ENCODE measurements around the gene KDM4C.

The KDM4C gene

DNA sequence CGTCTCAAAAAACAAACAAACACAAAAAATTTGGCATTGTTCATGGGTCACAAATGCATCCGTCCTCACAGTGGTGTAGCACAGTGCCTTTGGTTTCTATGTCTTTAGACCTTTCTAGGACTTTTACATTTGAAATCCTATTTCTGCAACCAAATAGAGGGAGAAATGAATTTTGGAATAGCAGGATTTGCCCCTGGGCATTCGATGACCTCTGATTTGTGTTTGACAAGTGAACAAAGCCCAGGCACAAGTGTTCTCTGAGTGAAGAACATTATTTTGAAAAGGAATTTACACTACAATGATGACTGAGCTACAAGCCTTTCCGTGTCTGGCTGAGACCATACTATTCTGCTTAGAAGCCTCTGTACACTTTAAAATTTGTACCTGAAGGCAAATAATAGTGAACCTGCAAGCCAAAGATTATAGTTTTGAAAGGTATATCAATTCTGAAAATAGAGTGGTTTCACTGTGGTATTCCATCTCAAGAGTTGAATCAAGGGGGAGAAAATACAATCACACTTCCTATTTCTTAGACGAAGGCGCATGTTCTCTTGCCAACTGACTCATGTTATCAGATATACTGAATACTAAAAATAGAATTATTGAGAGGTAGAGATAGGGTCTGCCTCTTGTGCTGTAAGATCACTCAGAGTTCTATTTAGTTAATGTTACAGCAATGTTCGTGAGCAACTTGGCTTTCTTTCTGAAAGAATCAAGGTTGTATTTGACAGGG lies 297.6 kb downstream of the KDM4C start:
- H3K4me1 ChIP-seq (ENCODE audit: control insufficient read depth, low read depth, low read length): no peaks in the 10 kb centered on the region
- H4K5ac ChIP-seq (ENCODE audit: low read length): no peak overlapping the region
- DNase-seq: no peak
- H3K36me3 ChIP-seq (ENCODE audit: control insufficient read depth, insufficient read depth, low read length): no peaks in the 10 kb centered on the region
- H3K18ac ChIP-seq (ENCODE audit: low read length): no peak overlapping the region
- no peaks in the 10 kb centered on the region for H3K27me3 ChIP-seq (ENCODE audit: insufficient read depth, low read length, poor library complexity)
- WGBS (ENCODE audit: extremely low coverage, insufficient coverage, low lambda C conversion rate): no CpG with 5 or more reads among the region's 7 CpGs
- no peak overlapping the region for H4K8ac ChIP-seq (ENCODE audit: low read depth, low read length)
- no peak overlapping the region for H3K4ac ChIP-seq (ENCODE audit: low read depth, low read length)
- H2BK120ac ChIP-seq (ENCODE audit: low read depth, low read length): no peak overlapping the region
- H3K27ac ChIP-seq (ENCODE audit: low read depth, low read length): no peak overlapping the region
- H3K4me2 ChIP-seq (ENCODE audit: low read length): no peak overlapping the region
- H3K79me1 ChIP-seq (ENCODE audit: low read length): no peaks in the 10 kb centered on the region
- H2AK5ac ChIP-seq (ENCODE audit: low read length): no peak overlapping the region
- H3K79me2 ChIP-seq (ENCODE audit: control insufficient read depth, insufficient read depth, low read length): no peaks in the 10 kb centered on the region
- no peak overlapping the region for H3K4me3 ChIP-seq (ENCODE audit: low read length)
- H3K56ac ChIP-seq (ENCODE audit: low read length): no peak overlapping the region
- H2BK15ac ChIP-seq (replicated peaks; ENCODE audit: low read depth): no peak overlapping the region
- H3K9ac ChIP-seq (ENCODE audit: low read length): no peak overlapping the region
- no peak overlapping the region for H2BK5ac ChIP-seq (ENCODE audit: low read length)
- no peak overlapping the region for H3K23ac ChIP-seq (ENCODE audit: low read length)

DNA sequence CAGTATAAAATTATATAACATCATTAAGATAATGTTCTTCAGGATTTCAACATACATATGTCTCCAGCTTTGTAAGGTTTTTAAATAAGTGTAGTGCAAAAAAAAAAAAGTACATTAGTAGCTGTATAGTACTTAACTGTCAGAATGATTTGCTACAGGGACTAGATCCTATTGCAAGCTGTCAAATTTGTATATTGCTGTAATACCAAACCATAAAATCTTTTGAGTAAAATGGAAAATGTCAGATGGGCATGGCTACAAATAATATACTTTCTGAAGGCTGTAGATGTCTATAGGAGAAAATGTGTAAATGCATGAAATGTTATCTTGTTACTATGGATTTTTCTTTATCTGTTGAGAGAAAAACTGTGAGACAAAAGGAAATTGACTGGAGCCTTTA lies 298.5 kb downstream of the KDM4C start:
- H2BK120ac ChIP-seq (ENCODE audit: low read depth, low read length): no peak overlapping the region
- no peak overlapping the region for H3K56ac ChIP-seq (ENCODE audit: low read length)
- no peak overlapping the region for H3K27ac ChIP-seq (ENCODE audit: low read depth, low read length)
- H2BK5ac ChIP-seq (ENCODE audit: low read length): no peak overlapping the region
- no peak overlapping the region for H2BK15ac ChIP-seq (replicated peaks; ENCODE audit: low read depth)
- no peak overlapping the region for H3K18ac ChIP-seq (ENCODE audit: low read length)
- H2AK5ac ChIP-seq (ENCODE audit: low read length): no peak overlapping the region
- no peak overlapping the region for H4K5ac ChIP-seq (ENCODE audit: low read length)
- no peaks in the 10 kb centered on the region for H3K27me3 ChIP-seq (ENCODE audit: insufficient read depth, low read length, poor library complexity)
- no peak overlapping the region for H3K4me2 ChIP-seq (ENCODE audit: low read length)
- no peak overlapping the region for H3K4me3 ChIP-seq (ENCODE audit: low read length)
- H3K79me1 ChIP-seq (ENCODE audit: low read length): no peaks in the 10 kb centered on the region
- H4K8ac ChIP-seq (ENCODE audit: low read depth, low read length): no peak overlapping the region
- no peak for DNase-seq
- no peaks in the 10 kb centered on the region for H3K4me1 ChIP-seq (ENCODE audit: control insufficient read depth, low read depth, low read length)
- H3K23ac ChIP-seq (ENCODE audit: low read length): no peak overlapping the region
- no peaks in the 10 kb centered on the region for H3K79me2 ChIP-seq (ENCODE audit: control insufficient read depth, insufficient read depth, low read length)
- H3K36me3 ChIP-seq (ENCODE audit: control insufficient read depth, insufficient read depth, low read length): no peaks in the 10 kb centered on the region
- no peak overlapping the region for H3K9ac ChIP-seq (ENCODE audit: low read length)
- H3K4ac ChIP-seq (ENCODE audit: low read depth, low read length): no peak overlapping the region

DNA sequence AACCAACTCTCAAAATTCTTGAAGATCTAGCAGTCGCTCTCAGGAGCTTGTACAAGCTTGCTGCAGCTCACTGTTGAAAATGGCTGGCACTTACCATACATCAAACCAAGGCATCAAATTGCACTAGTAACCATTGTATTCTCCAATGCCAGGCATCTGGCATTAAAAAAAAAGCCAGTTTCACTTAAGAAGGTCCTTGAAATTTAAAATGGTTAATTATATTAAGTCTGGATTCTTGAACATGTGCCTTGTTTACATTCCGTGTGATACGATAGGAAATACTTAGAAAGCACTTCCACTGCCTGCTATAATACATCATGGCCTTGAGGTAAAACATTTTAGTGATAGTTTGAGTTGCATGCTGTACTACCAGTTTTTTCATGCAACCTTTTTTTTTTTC lies 300.7 kb downstream of the KDM4C start:
- H3K27me3 ChIP-seq (ENCODE audit: insufficient read depth, low read length, poor library complexity): no peaks in the 10 kb centered on the region
- H3K79me2 ChIP-seq (ENCODE audit: control insufficient read depth, insufficient read depth, low read length): no peaks in the 10 kb centered on the region
- H3K36me3 ChIP-seq (ENCODE audit: control insufficient read depth, insufficient read depth, low read length): no peaks in the 10 kb centered on the region
- H3K56ac ChIP-seq (ENCODE audit: low read length): no peak overlapping the region
- H3K4me1 ChIP-seq (ENCODE audit: control insufficient read depth, low read depth, low read length): no peaks in the 10 kb centered on the region
- WGBS (ENCODE audit: extremely low coverage, insufficient coverage, low lambda C conversion rate): no CpG with 5 or more reads among the region's 3 CpGs
- H2BK15ac ChIP-seq (replicated peaks; ENCODE audit: low read depth): no peak overlapping the region
- no peak overlapping the region for H3K23ac ChIP-seq (ENCODE audit: low read length)
- no peak overlapping the region for H4K8ac ChIP-seq (ENCODE audit: low read depth, low read length)
- no peak overlapping the region for H3K9ac ChIP-seq (ENCODE audit: low read length)
- no peak overlapping the region for H3K4ac ChIP-seq (ENCODE audit: low read depth, low read length)
- no peak overlapping the region for H2BK5ac ChIP-seq (ENCODE audit: low read length)
- no peak overlapping the region for H2AK5ac ChIP-seq (ENCODE audit: low read length)
- DNase-seq: no peak
- H3K4me3 ChIP-seq (ENCODE audit: low read length): no peak overlapping the region
- H3K18ac ChIP-seq (ENCODE audit: low read length): no peak overlapping the region
- no peaks in the 10 kb centered on the region for H3K79me1 ChIP-seq (ENCODE audit: low read length)
- H3K27ac ChIP-seq (ENCODE audit: low read depth, low read length): no peak overlapping the region
- no peak overlapping the region for H3K4me2 ChIP-seq (ENCODE audit: low read length)
- H2BK120ac ChIP-seq (ENCODE audit: low read depth, low read length): no peak overlapping the region
- no peak overlapping the region for H4K5ac ChIP-seq (ENCODE audit: low read length)

DNA sequence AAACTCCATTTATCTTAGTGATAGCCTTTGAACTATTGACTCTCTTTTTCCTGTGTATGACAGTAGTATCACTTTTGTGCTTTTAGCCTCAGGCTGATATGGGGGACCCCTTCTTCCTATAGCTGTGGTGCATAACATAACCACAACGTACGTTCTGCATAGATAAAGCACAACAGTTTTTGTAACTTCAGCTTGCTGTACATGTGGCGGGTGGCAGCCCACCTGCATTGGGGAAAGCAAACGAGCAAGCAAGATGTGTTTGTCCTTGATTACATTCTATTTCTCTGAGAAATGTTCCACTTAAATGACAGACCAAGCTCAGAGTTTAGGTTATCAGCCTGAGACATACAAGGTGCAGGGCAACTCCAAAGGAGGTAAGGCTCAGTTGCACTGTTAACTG lies 309.4 kb downstream of the KDM4C start:
- H3K4me1 ChIP-seq (ENCODE audit: control insufficient read depth, low read depth, low read length): no peaks in the 10 kb centered on the region
- H4K5ac ChIP-seq (ENCODE audit: low read length): no peak overlapping the region
- H2AK5ac ChIP-seq (ENCODE audit: low read length): no peak overlapping the region
- H2BK5ac ChIP-seq (ENCODE audit: low read length): no peak overlapping the region
- H3K56ac ChIP-seq (ENCODE audit: low read length): no peak overlapping the region
- no peak overlapping the region for H3K4me2 ChIP-seq (ENCODE audit: low read length)
- H3K79me2 ChIP-seq (ENCODE audit: control insufficient read depth, insufficient read depth, low read length): no peaks in the 10 kb centered on the region
- no peak overlapping the region for H4K8ac ChIP-seq (ENCODE audit: low read depth, low read length)
- H3K27ac ChIP-seq (ENCODE audit: low read depth, low read length): no peak overlapping the region
- no peaks in the 10 kb centered on the region for H3K36me3 ChIP-seq (ENCODE audit: control insufficient read depth, insufficient read depth, low read length)
- H3K79me1 ChIP-seq (ENCODE audit: low read length): no peaks in the 10 kb centered on the region
- H3K4me3 ChIP-seq (ENCODE audit: low read length): no peak overlapping the region
- no peaks in the 10 kb centered on the region for H3K27me3 ChIP-seq (ENCODE audit: insufficient read depth, low read length, poor library complexity)
- H3K4ac ChIP-seq (ENCODE audit: low read depth, low read length): no peak overlapping the region
- no peak overlapping the region for H3K9ac ChIP-seq (ENCODE audit: low read length)
- no peak overlapping the region for H2BK15ac ChIP-seq (replicated peaks; ENCODE audit: low read depth)
- no peak overlapping the region for H3K23ac ChIP-seq (ENCODE audit: low read length)
- DNase-seq: no peak
- no peak overlapping the region for H3K18ac ChIP-seq (ENCODE audit: low read length)
- no peak overlapping the region for H2BK120ac ChIP-seq (ENCODE audit: low read depth, low read length)
- WGBS (ENCODE audit: extremely low coverage, insufficient coverage, low lambda C conversion rate): no CpG with 5 or more reads among the region's 4 CpGs

DNA sequence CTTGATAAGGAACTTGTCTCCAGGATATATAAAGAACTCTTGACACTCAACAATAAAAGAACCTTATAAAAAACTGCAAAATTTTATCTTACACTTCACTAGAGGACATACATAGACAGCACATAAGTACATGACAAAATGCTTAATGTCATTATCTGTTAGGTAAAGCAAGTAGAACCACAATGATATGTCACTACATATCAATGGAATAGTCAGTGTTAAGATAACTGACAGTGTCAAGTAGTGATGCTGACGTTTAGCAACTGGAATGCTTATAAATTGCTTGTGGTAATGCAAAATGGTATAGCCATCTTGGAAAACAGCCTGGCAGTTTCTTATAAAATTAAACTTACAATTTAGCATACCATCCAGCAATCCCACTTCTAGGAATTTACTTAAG lies 314.1 kb downstream of the KDM4C start:
- no peak overlapping the region for H3K18ac ChIP-seq (ENCODE audit: low read length)
- no peak overlapping the region for H2BK5ac ChIP-seq (ENCODE audit: low read length)
- H3K27ac ChIP-seq (ENCODE audit: low read depth, low read length): no peak overlapping the region
- H3K79me2 ChIP-seq (ENCODE audit: control insufficient read depth, insufficient read depth, low read length): no peaks in the 10 kb centered on the region
- H3K23ac ChIP-seq (ENCODE audit: low read length): no peak overlapping the region
- no peak overlapping the region for H2BK120ac ChIP-seq (ENCODE audit: low read depth, low read length)
- H3K79me1 ChIP-seq (ENCODE audit: low read length): no peaks in the 10 kb centered on the region
- no peak overlapping the region for H4K8ac ChIP-seq (ENCODE audit: low read depth, low read length)
- H3K36me3 ChIP-seq (ENCODE audit: control insufficient read depth, insufficient read depth, low read length): no peaks in the 10 kb centered on the region
- H3K9ac ChIP-seq (ENCODE audit: low read length): no peak overlapping the region
- no peak overlapping the region for H2AK5ac ChIP-seq (ENCODE audit: low read length)
- no peak overlapping the region for H2BK15ac ChIP-seq (replicated peaks; ENCODE audit: low read depth)
- H3K56ac ChIP-seq (ENCODE audit: low read length): no peak overlapping the region
- no peak for DNase-seq
- no peaks in the 10 kb centered on the region for H3K27me3 ChIP-seq (ENCODE audit: insufficient read depth, low read length, poor library complexity)
- H3K4me2 ChIP-seq (ENCODE audit: low read length): no peak overlapping the region
- H3K4me1 ChIP-seq (ENCODE audit: control insufficient read depth, low read depth, low read length): no peaks in the 10 kb centered on the region
- H4K5ac ChIP-seq (ENCODE audit: low read length): no peak overlapping the region
- no CpG with 5 or more reads among the region's 1 CpG for WGBS (ENCODE audit: extremely low coverage, insufficient coverage, low lambda C conversion rate)
- H3K4ac ChIP-seq (ENCODE audit: low read depth, low read length): no peak overlapping the region
- H3K4me3 ChIP-seq (ENCODE audit: low read length): no peak overlapping the region

DNA sequence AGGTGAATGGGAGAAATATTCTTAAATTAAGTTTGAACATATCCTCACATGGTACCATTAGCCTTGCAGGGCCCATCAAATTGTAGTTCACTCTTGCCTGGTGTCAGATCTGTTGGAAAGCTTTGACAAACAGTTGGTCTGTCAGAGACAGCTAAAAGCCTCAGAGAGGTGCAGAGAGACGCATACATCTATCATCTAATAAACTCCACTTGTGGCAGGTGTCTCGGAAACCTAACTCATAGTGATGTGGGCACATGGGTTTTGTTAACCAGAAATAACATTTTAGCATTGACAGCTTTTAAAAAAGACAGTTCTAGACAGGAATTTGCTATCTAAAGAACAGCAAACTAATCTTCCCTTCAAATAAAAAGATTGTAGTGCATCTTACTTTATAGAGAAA lies 315.9 kb downstream of the KDM4C start:
- H3K23ac ChIP-seq (ENCODE audit: low read length): no peak overlapping the region
- H2BK120ac ChIP-seq (ENCODE audit: low read depth, low read length): no peak overlapping the region
- no peaks in the 10 kb centered on the region for H3K4me1 ChIP-seq (ENCODE audit: control insufficient read depth, low read depth, low read length)
- H3K27ac ChIP-seq (ENCODE audit: low read depth, low read length): no peak overlapping the region
- DNase-seq: no peak
- H3K79me2 ChIP-seq (ENCODE audit: control insufficient read depth, insufficient read depth, low read length): no peaks in the 10 kb centered on the region
- H2BK15ac ChIP-seq (replicated peaks; ENCODE audit: low read depth): no peak overlapping the region
- no peak overlapping the region for H3K56ac ChIP-seq (ENCODE audit: low read length)
- H3K27me3 ChIP-seq (ENCODE audit: insufficient read depth, low read length, poor library complexity): no peaks in the 10 kb centered on the region
- no peak overlapping the region for H3K4me3 ChIP-seq (ENCODE audit: low read length)
- WGBS (ENCODE audit: extremely low coverage, insufficient coverage, low lambda C conversion rate): no CpG with 5 or more reads among the region's 2 CpGs
- no peaks in the 10 kb centered on the region for H3K36me3 ChIP-seq (ENCODE audit: control insufficient read depth, insufficient read depth, low read length)
- no peak overlapping the region for H4K8ac ChIP-seq (ENCODE audit: low read depth, low read length)
- no peak overlapping the region for H2AK5ac ChIP-seq (ENCODE audit: low read length)
- H3K79me1 ChIP-seq (ENCODE audit: low read length): no peaks in the 10 kb centered on the region
- no peak overlapping the region for H4K5ac ChIP-seq (ENCODE audit: low read length)
- H3K4me2 ChIP-seq (ENCODE audit: low read length): no peak overlapping the region
- no peak overlapping the region for H2BK5ac ChIP-seq (ENCODE audit: low read length)
- H3K9ac ChIP-seq (ENCODE audit: low read length): no peak overlapping the region
- H3K18ac ChIP-seq (ENCODE audit: low read length): no peak overlapping the region
- H3K4ac ChIP-seq (ENCODE audit: low read depth, low read length): no peak overlapping the region

Measured in mesendoderm (in vitro differentiated cells).